Chondrocyte (in vitro differentiated cells): ENCODE results near the gene RASL10A. TPM values are rescaled to one million over a fixed set of nuclear protein-coding genes. Genes with fewer than 3 reads are reported as not detected.

Source experiments
- DNase-seq: peaks from one replicate; pipeline ENCODE4 v3.0.0; 2021; ENCODE audit warnings: mixed read lengths, low spot score
- H3K27ac Mint-ChIP-seq: one replicate; pipeline ENCODE4 v1.8.0; 2021; ENCODE audit warnings: mild to moderate bottlenecking, moderate library complexity, mixed read lengths; ENCODE audit not compliant: unreplicated experiment
- H3K27me3 Mint-ChIP-seq: 2 replicates; pipeline ENCODE4 v1.8.0; 2021; ENCODE audit warnings: low read depth, mixed read lengths
- H3K36me3 Mint-ChIP-seq: 2 replicates; pipeline ENCODE4 v1.8.0; 2021; ENCODE audit warnings: low read depth, mixed read lengths
- H3K4me1 Mint-ChIP-seq: 2 replicates; pipeline ENCODE4 v1.8.0; 2021; ENCODE audit warnings: low read depth, mild to moderate bottlenecking, mixed read lengths
- H3K4me3 Mint-ChIP-seq: one replicate; pipeline ENCODE4 v1.8.0; 2021; ENCODE audit warnings: mild to moderate bottlenecking, moderate library complexity, mixed read lengths; ENCODE audit not compliant: unreplicated experiment
- H3K9me3 Mint-ChIP-seq: 2 replicates; pipeline ENCODE4 v1.8.0; 2021; ENCODE audit warnings: low read depth, mixed read lengths
- CTCF ChIP-seq: fragments of 200-600 bp; sonication (generic); IDR thresholded peaks from 2 replicates; pipeline ENCODE4 v1.5.0; 2021; ENCODE audit warnings: antibody characterized with exemption, mild to moderate bottlenecking, moderate library complexity
- total RNA-seq: library from RNA; stranded (reverse); gene quantifications from 3 replicates; pipeline ENCODE4 v1.2.1, GENCODE V29; 2021

The RASL10A gene
- total RNA-seq, 1 donor from 2014 or later, result 0.27 TPM

GRCh38 chr22:29319072-29319471 is 3.6 kb upstream of the RASL10A start:
- Mint-ChIP-seq H3K4me1 (peaks cover 7% of the 10 kb centered on the region), H3K4me3 (no peak overlapping the region), H3K36me3 (peaks cover 3% of the 10 kb centered on the region), H3K9me3 (no peaks in the 10 kb centered on the region), H3K27ac (no peak overlapping the region), H3K27me3 (peaks cover 9% of the 10 kb centered on the region)
- DNase-seq, result no peak
- TF ChIP-seq CTCF, result no peak

- peaks cover 14% of the 10 kb centered on the region for H3K27me3 Mint-ChIP-seq
- no peak overlapping the region for H3K4me3 Mint-ChIP-seq
- no peak for DNase-seq
These were observed 2.4 kb upstream of the RASL10A start for GRCh38 chr22:29317827-29318454.

GRCh38 chr22:29316141-29316828 is 788 bp upstream of the RASL10A start:
- no peak for DNase-seq
- Mint-ChIP-seq H3K27me3 (peaks cover 14% of the 10 kb centered on the region), H3K9me3 (no peaks in the 10 kb centered on the region), H3K4me1 (peaks cover 14% of the 10 kb centered on the region), H3K27ac (no peak overlapping the region), H3K4me3 (peak overlapping the region; percentile 33), H3K36me3 (peaks cover 11% of the 10 kb centered on the region)
- TF ChIP-seq CTCF, result no peak

More at GRCh38 chr22:29317827-29318454, 2.4 kb upstream of the RASL10A start:
- peaks cover 11% of the 10 kb centered on the region for H3K4me1 Mint-ChIP-seq
- peaks cover 7% of the 10 kb centered on the region for H3K36me3 Mint-ChIP-seq
- H3K9me3 Mint-ChIP-seq, result no peaks in the 10 kb centered on the region
- no peak for TF ChIP-seq CTCF
- no peak overlapping the region for H3K27ac Mint-ChIP-seq

GRCh38 chr22:29314537-29315285 is 786 bp downstream of the RASL10A start:
- Mint-ChIP-seq H3K27ac (no peak overlapping the region), H3K36me3 (peaks cover 13% of the 10 kb centered on the region), H3K4me1 (peaks cover 24% of the 10 kb centered on the region), H3K4me3 (peak overlapping the region; percentile 49), H3K27me3 (peaks cover 14% of the 10 kb centered on the region), H3K9me3 (no peaks in the 10 kb centered on the region)
- peak; percentile 89 for DNase-seq
- TF ChIP-seq CTCF, result no peak
